Thyroid gland (tissue), 4 donors: ENCODE measurements around the gene C20orf204.

ENCODE experiments used
- POLR2A ChIP-seq, 2 donors: fragments of 450-650 bp; IDR thresholded peaks; one replicate each; pipeline ENCODE4 v1.6.1; 2017; ENCODE audit warnings: antibody characterized with exemption in 2 of 2, mild to moderate bottlenecking in 2 of 2, moderate library complexity in 1 of 2
- TF ChIP-seq, protein P1 (sequence below), 6 experiments: fragments of 200-600 bp in 3 of 6; fragments of 450-650 bp in 3 of 6; sonication (generic) in 3 of 6; IDR thresholded peaks; one replicate each; pipeline ENCODE4 v1.5.1; 2016 to 2019; ENCODE audit warnings: antibody characterized with exemption in 6 of 6, mild to moderate bottlenecking in 2 of 6, inconsistent platforms in 1 of 6, moderate library complexity in 1 of 6

DNA sequence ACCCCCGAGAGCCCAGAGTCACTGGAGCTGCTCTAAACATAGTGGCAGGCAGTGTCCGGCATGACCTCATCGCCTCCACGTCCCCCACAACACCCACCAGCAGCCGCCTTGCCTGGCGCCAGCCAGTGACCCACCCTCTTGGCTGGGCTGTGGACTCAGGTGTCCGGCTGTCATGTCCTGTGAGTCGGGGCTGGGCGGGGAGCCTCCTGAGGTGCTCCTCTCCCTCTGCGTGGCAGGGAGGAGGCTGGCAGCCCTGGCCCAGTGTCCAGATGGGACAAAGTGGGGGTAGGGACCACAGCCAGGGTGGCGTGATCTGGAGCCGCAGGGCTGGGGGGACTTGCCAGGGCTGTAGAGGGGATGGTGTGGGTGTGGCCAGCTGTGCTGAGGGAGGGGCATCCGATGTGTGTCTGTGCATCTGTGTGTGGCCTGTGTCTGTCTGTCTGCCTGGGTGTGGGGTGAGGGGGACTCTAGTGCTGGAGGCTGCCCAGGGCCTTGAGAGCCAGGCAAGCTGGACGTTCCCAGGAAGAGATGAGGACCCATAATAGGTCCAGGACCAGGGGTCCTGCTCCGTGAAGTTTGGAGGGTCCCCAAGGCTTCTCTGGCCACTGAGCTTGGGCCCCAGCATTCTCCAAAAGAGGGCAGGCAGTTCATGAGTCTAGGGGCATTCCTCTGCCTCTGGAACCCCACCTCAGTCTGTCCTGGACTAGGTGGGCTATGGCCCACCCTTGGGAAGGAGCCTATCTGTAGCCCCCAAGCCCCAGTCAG, 15.8 kb downstream of the C20orf204 start:
- no peak for TF ChIP-seq POLR2A (IDR thresholded peaks at IDR 0.05)
- TF ChIP-seq, protein P1, sequence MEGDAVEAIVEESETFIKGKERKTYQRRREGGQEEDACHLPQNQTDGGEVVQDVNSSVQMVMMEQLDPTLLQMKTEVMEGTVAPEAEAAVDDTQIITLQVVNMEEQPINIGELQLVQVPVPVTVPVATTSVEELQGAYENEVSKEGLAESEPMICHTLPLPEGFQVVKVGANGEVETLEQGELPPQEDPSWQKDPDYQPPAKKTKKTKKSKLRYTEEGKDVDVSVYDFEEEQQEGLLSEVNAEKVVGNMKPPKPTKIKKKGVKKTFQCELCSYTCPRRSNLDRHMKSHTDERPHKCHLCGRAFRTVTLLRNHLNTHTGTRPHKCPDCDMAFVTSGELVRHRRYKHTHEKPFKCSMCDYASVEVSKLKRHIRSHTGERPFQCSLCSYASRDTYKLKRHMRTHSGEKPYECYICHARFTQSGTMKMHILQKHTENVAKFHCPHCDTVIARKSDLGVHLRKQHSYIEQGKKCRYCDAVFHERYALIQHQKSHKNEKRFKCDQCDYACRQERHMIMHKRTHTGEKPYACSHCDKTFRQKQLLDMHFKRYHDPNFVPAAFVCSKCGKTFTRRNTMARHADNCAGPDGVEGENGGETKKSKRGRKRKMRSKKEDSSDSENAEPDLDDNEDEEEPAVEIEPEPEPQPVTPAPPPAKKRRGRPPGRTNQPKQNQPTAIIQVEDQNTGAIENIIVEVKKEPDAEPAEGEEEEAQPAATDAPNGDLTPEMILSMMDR (IDR thresholded peaks at IDR 0.05): no peak
